Right lobe of liver (tissue), 6 donors: Measurements from ENCODE around the gene ZNF254. TPM values are rescaled to one million over a fixed set of nuclear protein-coding genes. Genes with fewer than 3 reads are reported as not detected.

Experiments used
- ATAC-seq, 4 donors: fragments of 200-7000 bp; cut with Tn5 transposase; one replicate each; pipeline ENCODE4 v1.9.1; 2020; ENCODE audit warnings: mild to moderate bottlenecking in 4 of 4, moderate library complexity in 4 of 4
- DNase-seq, 3 donors: peaks; one replicate each; pipeline ENCODE4 v3.0.0-alpha.2; 2020
- H3K27ac ChIP-seq, 3 donors: fragments of 200-600 bp; one replicate each; pipeline ENCODE4 v1.8.0; 2022
- H3K27me3 ChIP-seq, 2 donors: fragments of 200-600 bp; one replicate each; pipeline ENCODE4 v1.8.0; 2022
- H3K36me3 ChIP-seq, 4 donors: fragments of 200-600 bp; sonication (generic) in 1 of 4; one replicate each; pipeline versions ENCODE4 v1.5.1 to v1.8.0; 2017 to 2022; ENCODE audit warnings: control low read depth in 1 of 4
- H3K4me1 ChIP-seq, 4 donors: fragments of 200-600 bp; sonication (generic) in 1 of 4; one replicate each; pipeline versions ENCODE4 v1.5.1 to v1.8.0; 2017 to 2022; ENCODE audit warnings: control low read depth in 1 of 4
- H3K4me3 ChIP-seq, 3 donors: fragments of 200-600 bp; one replicate each; pipeline ENCODE4 v1.8.0; 2022
- H3K9me3 ChIP-seq, 4 donors: fragments of 200-600 bp; sonication (generic) in 1 of 4; one replicate each; pipeline versions ENCODE4 v1.5.1 to v1.8.0; 2017 to 2022; ENCODE audit warnings: control low read depth in 1 of 4
- POLR2A ChIP-seq: fragments of 450-650 bp; IDR thresholded peaks from one replicate; pipeline ENCODE4 v1.6.1; 2017; ENCODE audit warnings: antibody characterized with exemption, mild to moderate bottlenecking
- WGBS: methylation state at CpG from one replicate; pipeline ENCODE4 v1.1.6; 2018; ENCODE audit warnings: low coverage, low lambda C conversion rate; ENCODE audit not compliant: insufficient coverage; ENCODE audit errors: missing lambda C conversion rate; 5-methylcytosine and 5-hydroxymethylcytosine counted together
- intact Hi-C, 2 donors: fragments of 100-400 bp; cut with DNase I; formaldehyde crosslinking; loops; one replicate each; pipeline versions ENCODE4 v1.11.2 to v1.14.1; 2022
- total RNA-seq, 6 experiments: library from RNA; depleted of rRNA in 2 of 6; stranded (reverse); fragments of >200 nt in 2 of 6; fragmentation: NEBNext Ultra II Directional in 3 of 6; extraction: Animal tissue kit (Norgen Biotek cat#: 25700) in 3 of 6; gene quantifications; one replicate each; pipeline versions ENCODE4 v1.1.0 to v1.2.4, GENCODE V29; 2016 to 2023
- TF ChIP-seq, protein P1 (sequence below), 4 donors: fragments of 200-600 bp in 3 of 4; fragments of 450-650 bp in 1 of 4; IDR thresholded peaks; one replicate each; pipeline versions ENCODE4 v1.5.1 to v1.8.0; 2016 to 2022; ENCODE audit warnings: antibody characterized with exemption in 4 of 4, mild to moderate bottlenecking in 2 of 4
- donor health status: DM: no; HTN: yes; CAD: no.
- donor health status: DM: no; HTN: no; CAD: no.
- donor health status: DM: no; HTN: no; CAD: no.
- donor health status: DM: no; HTN: yes; CAD: no.
- donor health status: DM: no; HTN: yes; CAD: no.

Gene ZNF254
- total RNA-seq, 6 experiments from 2014 or later, result 5.2 to 10.0 (median 8.0) TPM

DNA sequence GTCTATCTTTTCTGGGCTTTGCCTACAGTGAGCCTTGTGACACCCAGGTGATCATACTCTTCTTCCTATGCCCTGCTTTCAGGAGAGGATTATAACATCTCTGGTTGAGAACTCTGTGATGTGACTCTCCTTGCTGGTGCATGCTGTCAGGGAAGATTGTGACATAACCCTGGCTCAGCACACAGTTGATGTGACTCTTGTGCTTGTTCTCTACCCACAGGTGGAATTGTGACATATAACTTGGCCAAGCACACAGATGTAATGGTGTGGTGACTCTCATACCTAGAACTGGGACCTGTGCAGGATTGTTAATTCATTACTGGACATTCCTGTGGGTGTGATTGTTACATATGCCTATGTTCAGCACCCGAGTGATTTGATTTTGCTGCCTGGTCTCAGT lies 21.7 kb upstream of the ZNF254 start:
- 100% methylated on average over 1 of the region's 1 CpG for WGBS
- H3K36me3 ChIP-seq, result peaks cover 0 to 37% (median 3%) of the 10 kb centered on the region in 4 donors

DNA sequence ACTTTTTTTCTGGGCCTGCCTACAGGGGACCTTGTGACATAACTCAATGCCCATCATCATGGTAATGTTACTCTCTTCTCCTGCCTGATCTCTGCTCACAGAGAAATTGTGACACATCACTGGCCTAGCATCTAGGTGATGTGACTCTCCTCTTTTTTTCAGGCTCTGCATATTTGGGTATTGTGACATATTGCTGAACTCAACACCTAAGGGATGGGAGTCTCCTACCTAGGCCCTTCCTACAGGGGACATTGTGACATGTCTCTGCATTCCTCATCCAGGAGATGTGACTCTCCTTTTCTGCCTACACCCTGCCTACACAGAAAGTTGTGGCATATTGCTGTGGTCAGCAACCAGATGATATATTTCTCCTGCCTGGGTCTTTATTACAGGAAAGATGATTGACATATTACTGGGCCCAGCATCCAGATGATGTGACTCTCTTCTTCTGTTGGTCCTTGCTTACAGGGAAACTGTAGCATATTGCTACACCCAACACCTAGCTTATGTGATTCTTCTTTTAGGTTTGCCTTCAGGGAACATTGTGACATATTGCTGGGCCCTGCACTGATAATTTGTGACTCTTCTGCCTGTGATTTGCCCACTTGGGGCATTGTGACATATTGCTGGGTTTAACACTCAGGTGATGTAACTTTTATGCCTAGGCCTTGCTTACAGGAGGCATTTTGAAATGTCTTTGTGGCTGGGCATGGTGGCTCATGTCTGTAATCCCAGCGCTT lies 21.0 kb upstream of the ZNF254 start:
- 75% methylated on average over 1 of the region's 1 CpG for WGBS
- Histone ChIP-seq H3K27me3 (no peaks in the 10 kb centered on the region), H3K27ac (no peak overlapping the region), H3K9me3 (no peaks in the 10 kb centered on the region), H3K36me3 (peaks cover 0 to 30% (median 3%) of the 10 kb centered on the region in 4 donors), H3K4me1 (no peaks in the 10 kb centered on the region), H3K4me3 (no peak overlapping the region)
- DNase-seq, result no peak
- ATAC-seq, result no peak
- TF ChIP-seq POLR2A, result no peak
- TF ChIP-seq, protein P1, sequence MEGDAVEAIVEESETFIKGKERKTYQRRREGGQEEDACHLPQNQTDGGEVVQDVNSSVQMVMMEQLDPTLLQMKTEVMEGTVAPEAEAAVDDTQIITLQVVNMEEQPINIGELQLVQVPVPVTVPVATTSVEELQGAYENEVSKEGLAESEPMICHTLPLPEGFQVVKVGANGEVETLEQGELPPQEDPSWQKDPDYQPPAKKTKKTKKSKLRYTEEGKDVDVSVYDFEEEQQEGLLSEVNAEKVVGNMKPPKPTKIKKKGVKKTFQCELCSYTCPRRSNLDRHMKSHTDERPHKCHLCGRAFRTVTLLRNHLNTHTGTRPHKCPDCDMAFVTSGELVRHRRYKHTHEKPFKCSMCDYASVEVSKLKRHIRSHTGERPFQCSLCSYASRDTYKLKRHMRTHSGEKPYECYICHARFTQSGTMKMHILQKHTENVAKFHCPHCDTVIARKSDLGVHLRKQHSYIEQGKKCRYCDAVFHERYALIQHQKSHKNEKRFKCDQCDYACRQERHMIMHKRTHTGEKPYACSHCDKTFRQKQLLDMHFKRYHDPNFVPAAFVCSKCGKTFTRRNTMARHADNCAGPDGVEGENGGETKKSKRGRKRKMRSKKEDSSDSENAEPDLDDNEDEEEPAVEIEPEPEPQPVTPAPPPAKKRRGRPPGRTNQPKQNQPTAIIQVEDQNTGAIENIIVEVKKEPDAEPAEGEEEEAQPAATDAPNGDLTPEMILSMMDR (IDR thresholded peaks at IDR 0.05), result no peak
- intact Hi-C loops, result no loop called here

More for the DNA sequence above, 21.7 kb upstream of the ZNF254 start:
- DNase-seq, result no peak
- H3K9me3 ChIP-seq, result no peaks in the 10 kb centered on the region
- intact Hi-C loops, result no loop called here
- H3K27me3 ChIP-seq, result no peaks in the 10 kb centered on the region
- no peak for TF ChIP-seq POLR2A
- TF ChIP-seq, protein P1 (IDR thresholded peaks at IDR 0.05), result no peak
- no peaks in the 10 kb centered on the region for H3K4me1 ChIP-seq
- peak in 3 of 4 donors; percentile 19 to 73 (median 67) for ATAC-seq
- H3K27ac ChIP-seq, result no peak overlapping the region
- H3K4me3 ChIP-seq, result no peak overlapping the region

DNA sequence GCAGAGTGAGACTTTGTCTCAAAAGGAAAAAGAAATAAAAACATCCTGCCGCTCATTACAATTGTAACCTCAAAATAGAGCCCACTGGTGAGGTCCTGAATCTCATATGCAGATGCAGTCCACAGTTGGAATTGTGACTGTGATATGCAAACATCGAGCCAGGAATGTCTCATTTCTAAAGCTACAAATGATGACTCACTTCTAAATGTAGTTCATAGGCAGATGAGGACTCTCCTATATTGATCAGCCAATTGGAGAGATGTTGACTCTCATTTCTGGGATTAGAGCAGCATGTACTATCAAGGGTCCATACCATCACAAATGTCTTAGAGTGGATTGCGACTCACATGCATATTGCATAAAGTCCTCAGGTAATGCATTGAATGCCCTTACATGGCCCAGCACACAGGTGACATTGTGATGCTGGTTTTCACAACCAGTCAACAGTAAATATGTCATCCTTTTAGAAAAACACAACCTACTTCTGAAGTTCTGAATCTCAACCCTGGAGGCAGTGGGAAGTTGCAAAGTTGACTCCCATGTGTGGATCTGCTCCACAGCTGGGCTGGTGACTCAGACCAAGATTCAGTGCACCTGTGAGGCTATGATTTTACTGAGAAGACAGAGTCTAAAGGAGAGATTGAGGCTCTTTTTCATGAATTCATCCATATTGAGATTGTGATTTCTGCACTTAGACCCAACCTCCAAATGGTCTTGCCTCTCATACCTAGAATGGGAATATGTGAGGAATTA lies 16.9 kb upstream of the ZNF254 start:
- DNase-seq (no peak), ATAC-seq (peak in 1 of 4 donors; percentile 38)
- Histone ChIP-seq H3K36me3 (peaks cover 0 to 34% (median 3%) of the 10 kb centered on the region in 4 donors), H3K9me3 (no peaks in the 10 kb centered on the region), H3K4me1 (no peaks in the 10 kb centered on the region), H3K27ac (no peak overlapping the region), H3K4me3 (no peak overlapping the region), H3K27me3 (no peaks in the 10 kb centered on the region)
- TF ChIP-seq, protein P1 (IDR thresholded peaks at IDR 0.05), result no peak
- TF ChIP-seq POLR2A, result no peak
- WGBS, result 100% methylated on average over 1 of the region's 3 CpGs
- intact Hi-C loops, result no loop called here

DNA sequence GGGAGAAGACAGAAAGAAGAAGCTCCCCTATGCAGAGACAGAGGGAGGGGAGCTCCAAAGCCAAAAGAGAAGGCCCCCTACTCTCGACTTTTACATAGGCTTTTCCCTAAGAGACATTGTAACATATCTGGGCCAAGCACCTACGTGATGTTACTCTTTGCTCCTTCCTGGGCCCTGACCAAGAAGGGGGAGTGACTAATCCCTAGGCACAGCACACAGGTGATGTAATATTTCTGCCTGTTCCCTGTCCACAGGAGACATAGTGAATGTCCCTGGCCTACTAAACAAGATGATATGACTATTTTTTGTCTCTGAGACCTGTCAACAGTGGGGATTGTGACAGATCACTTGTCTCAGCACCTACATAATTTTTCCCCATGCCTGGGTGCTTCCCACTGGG lies 15.9 kb upstream of the ZNF254 start:
- intact Hi-C loops, result no loop called here
- no peak for TF ChIP-seq POLR2A
- TF ChIP-seq, protein P1 (IDR thresholded peaks at IDR 0.05), result no peak
- no peaks in the 10 kb centered on the region for H3K9me3 ChIP-seq
- DNase-seq, result no peak
- no peaks in the 10 kb centered on the region for H3K4me1 ChIP-seq
- H3K27me3 ChIP-seq, result no peaks in the 10 kb centered on the region
- no peak overlapping the region for H3K27ac ChIP-seq
- H3K4me3 ChIP-seq, result no peak overlapping the region
- peaks cover 0 to 26% (median 3%) of the 10 kb centered on the region in 4 donors for H3K36me3 ChIP-seq
- WGBS, result 58% methylated on average over 2 of the region's 2 CpGs
- peak; percentile 60 to 87 (median 72) for ATAC-seq
